Left lobe of liver (tissue), 1 donor: ENCODE data around the gene UTP3. TPM values are rescaled to one million over a fixed set of nuclear protein-coding genes. Genes with fewer than 3 reads are reported as not detected.

ENCODE experiments used
- total RNA-seq: library from RNA; stranded (reverse); gene quantifications from one replicate; pipeline ENCODE4 v1.2.1, GENCODE V29; 2021
- donor health status: DM: no; HTN: yes; CAD: no.

UTP3 gene
- total RNA-seq, 1 donor from 2014 or later: 11.5 TPM

Other genes starting within 250 kb of the UTP3 start
- not detected for gene MUC7, start 216.3 kb upstream of the UTP3 start, total RNA-seq
- not detected for gene AMTN, start 170.0 kb upstream of the UTP3 start, total RNA-seq
- gene AMBN, start 96.3 kb upstream of the UTP3 start, total RNA-seq: not detected
- 0.25 TPM for gene ENAM, start 59.8 kb upstream of the UTP3 start, total RNA-seq
- 8.0 TPM for gene JCHAIN, start 22.0 kb upstream of the UTP3 start, total RNA-seq
- 30.1 TPM for gene RUFY3, start 33.4 kb downstream of the UTP3 start, total RNA-seq
- 24.9 TPM for gene GRSF1, start 151.4 kb downstream of the UTP3 start, total RNA-seq
- gene MOB1B, start 213.8 kb downstream of the UTP3 start, total RNA-seq: 6.0 TPM